ENCODE data around the gene AGBL3.

The AGBL3 gene

GRCh38 chr7:134940729-134941128, 45.6 kb upstream of the AGBL3 start:
- Histone ChIP-seq H4K12ac (ENCODE audit: low read depth, low read length) (no peak overlapping the region), H2BK5ac (ENCODE audit: low read depth, low read length, poor library complexity) (no peak overlapping the region), H2BK12ac (ENCODE audit: low read length) (no peak overlapping the region), H3K18ac (ENCODE audit: low read length) (no peak overlapping the region), H3K79me1 (ENCODE audit: low read length) (peaks cover 12% of the 10 kb centered on the region), H3K14ac (ENCODE audit: low read length) (no peak overlapping the region), H3K4me2 (ENCODE audit: low read length) (no peak overlapping the region), H2AFZ (ENCODE audit: insufficient read depth, low read length, poor library complexity) (no peak overlapping the region), H3K9ac (ENCODE audit: low read length) (no peak overlapping the region), H2AK5ac (ENCODE audit: low read length) (no peak overlapping the region), H3K36me3 (ENCODE audit: control insufficient read depth in 1 of 2, insufficient read depth in 2 of 2, low read length in 2 of 2) (peaks cover 2 to 20% of the 10 kb centered on the region in 2 experiments), H3K23ac (ENCODE audit: low read length) (no peak overlapping the region), H3K4me1 (ENCODE audit: control insufficient read depth in 1 of 2, insufficient read depth in 2 of 2, low read length in 2 of 2) (peaks cover 18 to 25% of the 10 kb centered on the region in 2 experiments), H3K27me3 (ENCODE audit: insufficient read depth, low read length) (no peaks in the 10 kb centered on the region), H3K79me2 (ENCODE audit: control insufficient read depth, insufficient read depth, low read length, poor library complexity) (peaks cover 5% of the 10 kb centered on the region), H2BK120ac (ENCODE audit: insufficient read depth, low read length, poor library complexity) (no peak overlapping the region), H4K8ac (ENCODE audit: low read depth, low read length) (no peak overlapping the region), H3K27ac (ENCODE audit: low read depth, low read length) (peak overlapping the region; percentile 91), H3K4ac (ENCODE audit: low read depth, low read length) (no peak overlapping the region), H3K4me3 (ENCODE audit: low read depth, low read length) (no peak overlapping the region), H3K9me3 (ENCODE audit: insufficient read depth, low read depth, low read length) (no peaks in the 10 kb centered on the region), H4K91ac (ENCODE audit: low read depth, low read length) (no peak overlapping the region)
- peak in 1 of 2 donors; percentile 67 for DNase-seq

- no peak overlapping the region for H3K18ac ChIP-seq (ENCODE audit: low read length)
- no peaks in the 10 kb centered on the region for H3K9me3 ChIP-seq (ENCODE audit: insufficient read depth, low read depth, low read length)
- no CpG with 5 or more reads among the region's 3 CpGs for WGBS (ENCODE audit: extremely low coverage, insufficient coverage, insufficient read length)
- H3K4me2 ChIP-seq (ENCODE audit: low read length): no peak overlapping the region
- H3K23ac ChIP-seq (ENCODE audit: low read length): no peak overlapping the region
- H3K4ac ChIP-seq (ENCODE audit: low read depth, low read length): no peak overlapping the region
- no peak overlapping the region for H4K91ac ChIP-seq (ENCODE audit: low read depth, low read length)
- H3K27ac ChIP-seq (ENCODE audit: low read depth, low read length): peak overlapping the region; percentile 91
- peak overlapping the region; percentile 98 for H2BK120ac ChIP-seq (ENCODE audit: insufficient read depth, low read length, poor library complexity)
- no peak overlapping the region for H3K4me3 ChIP-seq (ENCODE audit: low read depth, low read length)
- H2AFZ ChIP-seq (ENCODE audit: insufficient read depth, low read length, poor library complexity): no peak overlapping the region
- no peak overlapping the region for H4K8ac ChIP-seq (ENCODE audit: low read depth, low read length)
- H2BK5ac ChIP-seq (ENCODE audit: low read depth, low read length, poor library complexity): no peak overlapping the region
- peaks cover 2 to 19% of the 10 kb centered on the region in 2 experiments for H3K36me3 ChIP-seq (ENCODE audit: control insufficient read depth in 1 of 2, insufficient read depth in 2 of 2, low read length in 2 of 2)
- no peaks in the 10 kb centered on the region for H3K27me3 ChIP-seq (ENCODE audit: insufficient read depth, low read length)
- H3K9ac ChIP-seq (ENCODE audit: low read length): no peak overlapping the region
- H3K14ac ChIP-seq (ENCODE audit: low read length): no peak overlapping the region
- H3K79me1 ChIP-seq (ENCODE audit: low read length): peaks cover 12% of the 10 kb centered on the region
- DNase-seq: peak; percentile 87 to 94
- H2BK12ac ChIP-seq (ENCODE audit: low read length): no peak overlapping the region
- H3K4me1 ChIP-seq (ENCODE audit: control insufficient read depth in 1 of 2, insufficient read depth in 2 of 2, low read length in 2 of 2): peaks cover 18 to 23% of the 10 kb centered on the region in 2 experiments
- H2AK5ac ChIP-seq (ENCODE audit: low read length): no peak overlapping the region
- no peak overlapping the region for H4K12ac ChIP-seq (ENCODE audit: low read depth, low read length)
- H3K79me2 ChIP-seq (ENCODE audit: control insufficient read depth, insufficient read depth, low read length, poor library complexity): peaks cover 5% of the 10 kb centered on the region
Measured at GRCh38 chr7:134941185-134941900, 45.0 kb upstream of the AGBL3 start.

- H3K79me1 ChIP-seq (ENCODE audit: low read length): peaks cover 12% of the 10 kb centered on the region
- H3K36me3 ChIP-seq (ENCODE audit: control insufficient read depth in 1 of 2, insufficient read depth in 2 of 2, low read length in 2 of 2): peaks cover 6 to 22% of the 10 kb centered on the region in 2 experiments
- H3K4me1 ChIP-seq (ENCODE audit: control insufficient read depth in 1 of 2, insufficient read depth in 2 of 2, low read length in 2 of 2): peaks cover 18 to 23% of the 10 kb centered on the region in 2 experiments
- DNase-seq: peak in 1 of 2 donors; percentile 14
- H2BK120ac ChIP-seq (ENCODE audit: insufficient read depth, low read length, poor library complexity): peak overlapping the region; percentile 98
- H4K12ac ChIP-seq (ENCODE audit: low read depth, low read length): peak overlapping the region; percentile 4
- no peak overlapping the region for H3K23ac ChIP-seq (ENCODE audit: low read length)
- peak overlapping the region; percentile 88 for H2BK12ac ChIP-seq (ENCODE audit: low read length)
- H4K91ac ChIP-seq (ENCODE audit: low read depth, low read length): peak overlapping the region; percentile 80
- H3K4me3 ChIP-seq (ENCODE audit: low read depth, low read length): no peak overlapping the region
- peak overlapping the region; percentile 90 for H4K8ac ChIP-seq (ENCODE audit: low read depth, low read length)
- H3K79me2 ChIP-seq (ENCODE audit: control insufficient read depth, insufficient read depth, low read length, poor library complexity): peaks cover 5% of the 10 kb centered on the region
- H3K9me3 ChIP-seq (ENCODE audit: insufficient read depth, low read depth, low read length): no peaks in the 10 kb centered on the region
- H3K14ac ChIP-seq (ENCODE audit: low read length): peak overlapping the region; percentile 76
- no peak overlapping the region for H3K4me2 ChIP-seq (ENCODE audit: low read length)
- peak overlapping the region; percentile 94 for H3K18ac ChIP-seq (ENCODE audit: low read length)
- peak overlapping the region; percentile 75 for H3K27ac ChIP-seq (ENCODE audit: low read depth, low read length)
- peak overlapping the region; percentile 57 for H2AK5ac ChIP-seq (ENCODE audit: low read length)
- H2AFZ ChIP-seq (ENCODE audit: insufficient read depth, low read length, poor library complexity): no peak overlapping the region
- peak overlapping the region; percentile 60 for H2BK5ac ChIP-seq (ENCODE audit: low read depth, low read length, poor library complexity)
- H3K9ac ChIP-seq (ENCODE audit: low read length): no peak overlapping the region
- WGBS (ENCODE audit: extremely low coverage, insufficient coverage, insufficient read length): no CpG with 5 or more reads among the region's 5 CpGs
- H3K27me3 ChIP-seq (ENCODE audit: insufficient read depth, low read length): no peaks in the 10 kb centered on the region
- peak overlapping the region; percentile 65 for H3K4ac ChIP-seq (ENCODE audit: low read depth, low read length)
Measured at GRCh38 chr7:134941952-134942351, 44.4 kb upstream of the AGBL3 start.

- no peak overlapping the region for H4K8ac ChIP-seq (ENCODE audit: low read depth, low read length)
- no peaks in the 10 kb centered on the region for H3K27me3 ChIP-seq (ENCODE audit: insufficient read depth, low read length)
- H3K9me3 ChIP-seq (ENCODE audit: insufficient read depth, low read depth, low read length): no peaks in the 10 kb centered on the region
- H3K4ac ChIP-seq (ENCODE audit: low read depth, low read length): no peak overlapping the region
- H3K9ac ChIP-seq (ENCODE audit: low read length): no peak overlapping the region
- no peak overlapping the region for H2BK5ac ChIP-seq (ENCODE audit: low read depth, low read length, poor library complexity)
- H2AFZ ChIP-seq (ENCODE audit: insufficient read depth, low read length, poor library complexity): no peak overlapping the region
- H3K23ac ChIP-seq (ENCODE audit: low read length): no peak overlapping the region
- H2BK12ac ChIP-seq (ENCODE audit: low read length): no peak overlapping the region
- H3K18ac ChIP-seq (ENCODE audit: low read length): no peak overlapping the region
- no peak overlapping the region for H3K14ac ChIP-seq (ENCODE audit: low read length)
- no peak overlapping the region for H4K12ac ChIP-seq (ENCODE audit: low read depth, low read length)
- no peak overlapping the region for H2AK5ac ChIP-seq (ENCODE audit: low read length)
- peaks cover 5% of the 10 kb centered on the region for H3K79me2 ChIP-seq (ENCODE audit: control insufficient read depth, insufficient read depth, low read length, poor library complexity)
- no peak for DNase-seq
- WGBS (ENCODE audit: extremely low coverage, insufficient coverage, insufficient read length): no CpG with 5 or more reads among the region's 9 CpGs
- H3K4me3 ChIP-seq (ENCODE audit: low read depth, low read length): no peak overlapping the region
- no peak overlapping the region for H4K91ac ChIP-seq (ENCODE audit: low read depth, low read length)
- peak overlapping the region; percentile 24 for H3K27ac ChIP-seq (ENCODE audit: low read depth, low read length)
- H3K4me2 ChIP-seq (ENCODE audit: low read length): no peak overlapping the region
- peaks cover 16 to 22% of the 10 kb centered on the region in 2 experiments for H3K4me1 ChIP-seq (ENCODE audit: control insufficient read depth in 1 of 2, insufficient read depth in 2 of 2, low read length in 2 of 2)
- H3K79me1 ChIP-seq (ENCODE audit: low read length): peaks cover 12% of the 10 kb centered on the region
- no peak overlapping the region for H2BK120ac ChIP-seq (ENCODE audit: insufficient read depth, low read length, poor library complexity)
- peaks cover 12 to 24% of the 10 kb centered on the region in 2 experiments for H3K36me3 ChIP-seq (ENCODE audit: control insufficient read depth in 1 of 2, insufficient read depth in 2 of 2, low read length in 2 of 2)
Measured at GRCh38 chr7:134942690-134943466, 43.4 kb upstream of the AGBL3 start.
